GM21825 (cell line): ENCODE data around the gene C19orf12.

Experiments
- ATAC-seq: cut with Tn5 transposase; IDR thresholded peaks from one replicate; pipeline ENCODE4 v1.9.1; 2021; ENCODE audit warnings: mild to moderate bottlenecking, moderate library complexity; ENCODE audit not compliant: unreplicated experiment

The C19orf12 gene

DNA sequence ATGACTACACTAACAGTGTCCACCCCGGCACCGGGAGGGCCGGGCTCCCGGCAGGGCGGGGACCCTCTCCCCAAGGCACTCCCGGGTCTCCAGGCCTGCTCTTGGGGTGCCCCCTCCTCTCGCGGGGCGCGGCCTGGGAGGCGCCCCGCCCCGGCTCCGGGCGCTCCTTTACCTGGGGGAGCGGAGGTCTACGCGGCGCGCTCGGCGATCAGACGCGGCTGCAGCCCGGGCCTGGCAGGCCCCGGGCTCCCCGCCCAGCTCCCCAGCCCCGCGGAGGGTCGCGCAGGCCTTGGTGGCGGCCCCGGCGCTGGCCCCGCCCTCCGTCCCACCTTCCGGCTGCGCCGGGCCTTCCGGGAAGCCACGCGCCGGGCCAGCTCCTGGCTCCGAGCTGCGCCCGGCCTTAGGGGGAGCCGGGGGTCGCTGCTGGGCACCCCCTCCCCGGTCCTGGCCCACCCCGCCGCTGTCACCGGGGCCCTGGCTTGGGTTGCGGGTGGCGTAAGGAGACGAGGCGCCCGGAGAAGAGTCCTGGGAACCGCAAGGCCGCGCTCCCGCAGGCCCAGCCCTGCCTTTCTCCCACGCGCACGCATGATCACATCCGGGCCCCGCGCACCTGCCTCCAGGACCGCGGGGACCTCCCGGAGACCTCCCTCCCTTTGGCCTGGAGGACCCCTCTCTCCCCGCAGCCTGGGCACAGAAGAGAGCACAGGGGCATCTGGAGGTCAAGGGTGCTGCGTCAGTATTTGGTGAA is at the start of gene C19orf12:
C19orf12 (minus strand) TSS at position 309 of the 748 bp plus-strand sequence. CDS start 6,848 bp downstream, outside the sequence.
- ATAC-seq, result peak; percentile 66

DNA sequence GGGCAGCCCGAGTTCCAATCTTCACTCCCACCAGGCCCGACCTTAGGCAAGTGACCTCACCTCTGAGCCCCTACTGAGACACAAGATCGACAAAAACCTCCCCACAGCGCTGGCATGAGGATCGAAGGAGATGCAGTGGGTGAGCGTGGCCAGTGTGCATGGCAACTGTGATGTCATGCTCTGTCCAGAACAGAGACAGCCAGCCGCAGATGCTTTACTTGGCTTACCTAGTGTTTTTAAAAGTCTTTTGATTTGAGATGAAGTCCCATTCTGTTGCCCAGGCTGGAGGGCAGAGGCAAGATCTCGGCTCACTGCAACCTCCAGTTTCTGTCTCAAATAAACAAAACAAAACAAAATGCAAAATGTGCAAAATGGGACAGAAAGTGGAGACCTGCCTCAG is 49.3 kb upstream of the C19orf12 start:
- ATAC-seq, result no peak

DNA sequence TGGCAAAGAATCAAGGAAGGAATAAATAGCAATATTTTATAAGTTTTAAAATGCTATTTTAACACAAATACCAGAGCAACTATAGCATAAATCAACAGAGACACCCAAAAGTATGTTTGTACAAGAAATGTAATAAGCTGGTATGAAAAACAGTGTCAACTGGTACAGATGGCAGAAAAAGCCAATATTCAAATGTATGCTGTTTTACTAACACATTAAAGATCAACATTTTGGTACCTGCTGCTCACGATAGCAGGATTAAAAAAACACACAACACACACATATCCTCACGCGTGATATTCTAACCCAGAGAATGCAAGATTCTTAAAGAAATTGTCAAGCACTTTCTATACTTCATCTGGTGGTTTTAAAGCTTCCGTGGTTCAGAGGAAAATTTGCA is 48.1 kb upstream of the C19orf12 start:
- no peak for ATAC-seq

DNA sequence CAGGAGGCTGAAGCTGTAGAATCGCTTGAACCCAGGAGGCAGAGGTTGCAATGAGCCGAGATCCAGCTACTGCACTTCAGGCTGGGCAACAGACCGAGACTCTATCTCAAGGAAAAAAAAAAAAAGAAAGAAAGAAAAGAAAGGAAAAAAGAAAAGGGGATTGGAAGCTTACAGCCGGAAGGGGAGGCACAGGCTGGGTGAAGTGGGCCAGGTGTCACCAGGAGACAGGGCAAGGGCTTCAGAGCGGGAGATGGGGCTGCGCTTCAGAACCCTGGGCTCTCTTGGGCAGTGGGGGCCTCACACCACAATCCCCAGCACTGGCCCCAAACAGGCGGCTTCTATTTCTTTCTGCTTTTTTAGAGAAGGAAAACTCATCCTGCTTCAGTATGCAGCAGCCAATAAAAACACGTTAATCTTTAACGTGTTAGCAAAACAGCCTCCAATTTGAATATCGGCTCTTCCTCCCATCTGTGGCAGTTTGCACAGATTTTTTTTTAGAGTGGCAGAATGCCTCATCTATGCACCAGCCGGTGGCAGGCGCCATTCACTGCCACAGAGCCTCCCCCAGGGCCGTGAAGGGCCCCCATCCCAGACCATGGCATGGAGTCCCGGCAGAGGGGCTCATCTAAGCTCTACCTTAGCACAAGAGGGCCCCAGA is 46.6 kb upstream of the C19orf12 start:
- no peak for ATAC-seq

DNA sequence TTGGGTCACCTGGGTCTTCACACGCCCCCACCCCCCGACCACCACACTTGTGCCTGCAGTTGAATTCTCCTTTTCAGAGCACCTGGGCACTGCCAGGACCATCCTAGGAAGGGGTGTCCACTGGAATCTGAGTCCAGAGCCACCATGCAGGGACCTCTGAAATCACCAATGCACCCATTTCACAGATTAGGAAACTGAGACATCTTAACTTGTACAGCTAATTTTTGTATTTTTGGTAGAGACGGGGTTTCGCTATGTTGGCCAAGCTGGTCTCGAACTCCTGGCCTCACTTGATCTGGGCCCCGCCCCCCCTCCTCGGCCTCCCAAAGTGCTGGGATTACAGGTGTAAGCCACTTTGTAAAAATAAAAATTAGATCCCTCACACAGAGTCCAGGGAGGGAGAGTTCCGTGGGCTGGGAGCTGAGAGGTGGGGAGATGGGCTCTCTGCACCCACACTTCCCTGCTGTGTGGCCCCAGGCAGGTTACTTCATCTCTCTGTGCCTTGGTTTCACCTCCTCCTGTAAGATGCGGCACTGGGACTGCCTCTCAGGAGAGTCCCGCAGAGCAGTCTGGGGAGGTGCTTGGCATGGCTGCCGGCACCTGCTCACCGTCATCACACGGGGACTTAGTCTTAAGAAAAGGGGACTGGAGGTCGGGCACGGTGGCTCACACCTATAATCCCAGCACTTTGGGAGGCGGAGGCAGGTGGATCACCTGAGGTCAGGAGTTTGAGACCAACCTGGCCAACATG is 45.9 kb upstream of the C19orf12 start:
- no peak for ATAC-seq

DNA sequence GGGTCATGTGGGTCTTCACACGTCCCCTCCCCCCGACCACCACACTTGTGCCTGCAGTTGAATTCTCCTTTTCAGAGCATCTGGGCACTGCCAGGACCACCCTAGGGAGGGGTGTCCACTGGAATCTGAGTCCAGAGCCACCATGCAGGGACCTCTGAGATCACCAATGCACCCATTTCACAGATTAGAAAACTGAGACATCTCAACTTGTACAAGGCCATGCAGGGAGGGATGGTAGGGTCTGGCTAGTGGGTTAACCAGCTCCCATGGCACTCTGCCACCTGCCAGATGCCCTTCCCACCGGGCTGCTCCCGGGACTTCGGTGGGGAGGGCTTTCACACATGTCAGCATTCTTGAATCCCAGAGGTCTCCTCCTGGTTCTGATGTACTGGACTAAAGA is 44.3 kb upstream of the C19orf12 start:
- no peak for ATAC-seq

DNA sequence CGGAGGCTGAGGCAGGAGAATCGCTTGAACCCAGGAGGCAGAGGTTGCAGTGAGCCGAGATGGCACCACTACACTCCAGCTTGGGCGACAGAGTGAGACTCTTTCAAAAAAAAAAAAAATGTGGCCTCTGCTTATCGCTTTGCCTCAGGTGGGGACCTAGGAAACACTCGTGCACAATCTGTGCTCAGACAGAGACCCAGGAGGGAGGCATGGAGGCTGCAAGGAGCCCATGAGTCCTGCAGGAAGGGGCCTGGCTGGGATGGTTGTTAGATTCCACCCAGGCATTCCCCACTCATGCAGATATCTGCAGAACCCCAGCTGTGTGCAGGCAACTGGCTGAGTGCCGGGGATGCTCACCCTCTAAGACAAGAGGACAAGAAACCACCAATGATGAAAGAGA is 43.8 kb upstream of the C19orf12 start:
- ATAC-seq, result no peak

DNA sequence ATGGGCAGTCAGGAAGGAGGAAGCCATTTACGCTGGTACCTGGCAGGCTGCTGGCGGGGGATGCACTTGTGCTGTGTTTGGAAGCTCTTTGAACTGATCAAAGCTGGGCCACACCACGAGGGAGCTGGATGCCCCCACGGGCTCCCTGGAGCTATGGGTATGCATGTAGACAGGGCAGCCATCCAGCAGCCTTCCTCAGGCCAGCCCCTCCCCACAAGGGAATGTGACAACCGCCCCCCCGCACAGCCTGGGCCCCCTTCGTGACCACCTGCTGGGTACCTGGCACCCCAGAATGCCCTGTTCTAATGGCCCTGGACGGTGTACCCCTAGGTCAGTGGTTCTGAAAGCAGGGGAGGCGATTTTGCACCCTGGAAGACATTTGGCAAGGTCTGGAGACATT is 42.5 kb upstream of the C19orf12 start:
- no peak for ATAC-seq

DNA sequence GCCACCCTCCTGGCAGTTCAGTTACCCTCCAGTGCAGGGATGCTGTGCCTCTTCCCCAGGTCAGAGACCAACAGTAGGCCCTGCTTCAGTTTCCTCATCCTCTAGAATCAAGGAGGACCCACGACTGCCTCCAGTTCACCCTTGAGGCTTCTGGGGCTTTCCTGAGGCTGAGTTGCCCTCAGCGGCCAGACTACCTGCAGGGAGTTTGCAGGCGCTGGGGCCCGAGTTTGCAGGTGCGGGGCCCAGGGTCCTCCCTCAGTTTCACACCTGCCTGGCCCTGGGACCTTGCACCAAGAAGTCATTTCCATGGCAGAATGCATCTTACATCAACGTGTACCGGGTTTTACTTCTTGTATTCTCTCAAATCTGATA is 38.9 kb upstream of the C19orf12 start:
- no peak for ATAC-seq

DNA sequence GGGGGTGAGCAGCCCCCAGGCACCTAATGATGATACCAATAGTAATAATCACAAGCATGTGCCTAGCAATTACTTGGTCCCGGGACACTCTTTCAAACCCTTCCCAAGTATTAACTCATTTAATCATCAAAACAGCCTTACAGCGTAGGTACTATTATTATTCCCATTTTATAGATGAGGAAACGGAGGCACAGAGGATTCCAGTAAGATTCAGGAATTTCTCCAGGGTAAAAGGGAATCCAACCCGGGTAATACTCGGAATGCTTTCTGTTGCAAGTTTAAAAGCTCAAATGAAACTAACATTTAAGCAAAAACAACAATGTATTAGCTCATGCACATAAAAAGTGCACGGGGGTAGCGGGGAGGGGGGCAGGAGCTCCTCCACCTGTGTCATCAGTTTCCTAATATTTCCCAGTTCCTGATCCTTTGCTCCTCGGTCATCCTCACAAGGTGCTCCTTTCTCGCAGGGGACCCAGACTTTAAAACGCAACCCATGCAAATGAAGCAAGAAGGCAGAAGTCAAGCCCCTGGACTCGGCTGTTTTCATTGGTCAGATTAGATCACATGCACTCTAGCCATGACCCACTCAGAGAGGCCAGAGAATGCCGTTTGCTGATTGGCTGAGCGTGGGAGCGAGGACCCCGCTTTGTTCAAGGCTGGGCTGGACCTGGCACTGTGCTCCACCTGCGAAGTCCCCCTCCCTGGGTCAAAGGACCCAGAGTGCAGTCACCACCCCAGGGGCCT is 38.3 kb upstream of the C19orf12 start:
- no peak for ATAC-seq

DNA sequence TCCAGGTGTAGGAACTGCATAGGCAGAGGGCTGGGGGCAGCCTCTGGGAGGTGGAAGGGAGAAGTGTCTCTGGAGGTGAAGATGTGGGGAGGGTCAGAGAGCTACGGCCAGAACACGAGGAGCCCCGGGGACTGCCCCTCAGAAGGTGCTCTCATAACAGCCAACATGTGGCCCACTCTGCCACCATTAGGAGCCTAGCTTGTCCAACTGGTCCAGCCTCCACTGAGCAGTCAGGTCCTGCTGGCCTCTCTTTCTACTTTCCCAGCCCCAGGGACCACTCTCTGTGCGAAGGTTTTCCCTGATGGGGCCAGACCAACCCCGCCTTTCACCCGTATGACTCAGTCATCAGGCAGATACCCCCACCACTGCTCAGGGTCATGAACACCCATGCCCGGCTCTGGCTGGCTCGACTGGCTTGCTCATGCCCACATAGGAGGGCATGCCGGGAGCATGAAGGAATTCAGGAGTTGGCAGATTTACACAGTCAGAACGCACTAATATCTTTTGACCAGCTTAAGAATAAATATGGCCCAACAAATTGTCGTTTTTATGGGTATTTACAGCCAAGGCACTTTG is 37.5 kb upstream of the C19orf12 start:
- ATAC-seq, result no peak

DNA sequence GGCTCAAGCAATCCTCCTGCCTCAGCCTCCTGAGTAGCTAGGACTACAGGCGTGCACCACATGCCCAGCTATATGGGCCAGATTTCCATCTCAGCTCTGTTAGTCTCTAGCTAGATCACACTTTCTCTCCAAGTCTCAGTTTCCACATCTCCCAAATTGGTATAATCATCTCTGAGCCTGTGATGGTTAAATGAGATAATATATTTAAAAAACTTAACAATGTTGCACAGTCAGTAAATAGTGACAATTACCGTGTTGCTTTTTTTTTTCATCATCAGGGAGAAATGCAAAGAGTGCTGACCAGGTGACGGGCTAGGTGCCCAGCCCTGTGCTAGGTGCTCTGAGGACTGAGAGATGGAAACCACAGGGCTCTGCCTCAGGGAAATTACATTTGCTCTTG is 36.9 kb upstream of the C19orf12 start:
- ATAC-seq, result no peak

DNA sequence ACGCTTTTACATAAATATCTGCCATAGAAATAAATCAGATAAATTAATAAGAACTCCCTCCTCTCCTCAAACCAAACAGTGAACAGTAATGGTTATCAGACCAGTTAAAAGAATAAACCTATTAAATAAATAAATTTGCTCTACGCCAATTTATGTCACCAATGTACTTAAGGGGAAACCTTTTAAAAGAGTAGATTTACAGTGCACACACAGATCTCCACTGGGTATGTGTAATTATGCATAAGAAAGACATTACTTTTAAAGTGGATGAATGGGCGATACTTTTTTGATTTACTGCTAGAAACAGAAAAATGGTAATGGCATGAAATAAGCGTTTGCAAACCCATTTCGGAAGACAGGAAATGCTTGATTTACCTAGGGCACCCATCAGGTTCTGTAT is 34.9 kb upstream of the C19orf12 start:
- ATAC-seq, result no peak

DNA sequence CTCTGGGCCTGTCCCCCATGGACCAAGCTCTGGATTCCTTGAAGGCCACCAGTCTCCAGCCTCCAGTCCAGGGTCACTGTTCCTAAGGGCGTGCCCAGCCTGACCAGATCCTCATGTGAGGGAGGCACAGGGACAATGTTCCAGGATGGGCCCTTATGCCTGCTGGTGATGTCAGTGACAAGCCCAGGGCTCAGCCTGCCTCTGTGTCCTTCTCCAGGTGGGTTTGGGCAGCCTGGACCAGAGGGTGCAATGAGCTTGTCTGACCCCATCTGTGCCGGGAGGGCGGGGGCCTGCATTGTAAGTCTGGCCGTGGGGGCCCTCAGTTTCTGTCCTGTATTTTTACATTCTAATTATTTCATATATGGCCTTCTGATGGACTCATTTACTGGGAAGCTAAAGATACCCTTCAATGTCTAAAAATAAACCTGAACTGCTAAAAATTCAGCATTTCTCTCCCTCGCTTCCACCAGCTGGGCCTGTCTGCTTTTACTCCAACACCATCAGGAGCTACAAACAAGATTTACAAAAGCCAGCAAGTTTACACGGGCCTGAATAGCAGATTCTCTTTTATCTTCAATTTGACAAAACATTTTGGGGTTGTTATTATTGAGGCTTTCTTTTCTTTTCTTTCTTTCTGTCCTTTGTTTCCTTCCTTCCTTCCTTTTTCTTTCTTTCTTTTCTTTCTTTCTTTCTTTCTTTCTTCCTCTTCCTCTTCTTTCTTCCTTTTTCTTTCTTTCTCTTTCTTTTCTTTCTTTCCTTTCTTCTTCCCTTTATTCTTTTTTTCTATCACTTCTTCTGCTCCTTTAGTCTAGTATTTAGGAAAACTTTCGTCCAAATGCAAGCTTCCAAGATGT is 34.2 kb upstream of the C19orf12 start:
- no peak for ATAC-seq

DNA sequence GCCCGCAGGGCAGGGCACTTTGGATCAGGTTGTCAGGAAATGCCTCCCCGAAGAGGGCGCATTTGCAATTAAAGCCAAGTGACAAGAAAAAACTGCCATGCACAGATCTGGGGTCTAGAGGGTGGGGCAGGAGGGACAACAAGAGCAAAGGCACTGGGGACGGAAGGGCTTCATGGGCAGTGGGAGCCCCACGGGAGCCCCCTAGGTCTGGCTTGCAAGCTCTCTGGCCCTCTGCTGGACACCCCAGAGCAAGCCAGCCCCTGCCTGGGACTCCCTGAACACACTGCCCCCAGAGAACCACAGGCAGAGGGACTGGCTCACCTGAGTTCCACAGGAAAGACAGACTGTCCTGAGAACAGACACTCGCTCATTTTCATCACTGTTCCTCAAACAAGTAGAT is 30.2 kb upstream of the C19orf12 start:
- no peak for ATAC-seq

DNA sequence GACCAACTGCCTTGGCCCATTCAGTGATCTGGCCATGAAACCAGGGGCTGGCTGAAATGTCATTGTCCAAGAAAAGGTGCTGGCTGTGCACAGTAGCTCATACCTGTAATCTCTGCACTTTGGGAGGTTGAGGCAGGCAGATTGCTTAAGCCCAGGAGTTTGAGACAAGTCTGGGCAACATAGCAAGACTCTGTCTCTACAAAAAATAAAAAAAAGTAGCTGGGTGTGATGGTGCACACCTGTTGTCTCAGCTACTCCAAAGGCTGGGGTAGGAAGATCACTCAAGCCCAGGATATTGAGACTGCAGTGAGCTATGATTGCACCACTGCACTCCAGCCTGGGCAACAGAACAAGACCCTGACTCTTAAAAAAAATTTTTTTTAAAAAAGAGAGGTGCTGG is 28.6 kb upstream of the C19orf12 start:
- ATAC-seq, result no peak

DNA sequence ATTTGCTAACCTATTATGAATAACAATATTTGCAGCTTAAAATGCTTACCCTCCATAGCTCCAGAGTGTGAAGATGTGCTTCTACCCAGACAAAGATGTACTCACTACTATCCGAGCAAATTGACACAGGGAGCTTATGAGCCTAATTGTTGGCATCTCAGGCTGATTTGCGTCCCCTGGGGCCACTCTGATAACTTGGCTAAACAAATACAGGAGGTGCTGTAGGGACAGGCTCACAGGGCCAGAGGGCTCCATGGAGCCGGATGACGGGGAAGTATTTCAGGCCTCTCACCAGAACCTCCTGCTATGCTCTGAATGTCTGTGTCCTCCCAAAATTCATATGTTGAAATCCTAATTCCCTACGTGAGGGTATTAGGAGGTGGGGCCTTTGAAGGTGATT is 26.7 kb upstream of the C19orf12 start:
- ATAC-seq, result no peak

DNA sequence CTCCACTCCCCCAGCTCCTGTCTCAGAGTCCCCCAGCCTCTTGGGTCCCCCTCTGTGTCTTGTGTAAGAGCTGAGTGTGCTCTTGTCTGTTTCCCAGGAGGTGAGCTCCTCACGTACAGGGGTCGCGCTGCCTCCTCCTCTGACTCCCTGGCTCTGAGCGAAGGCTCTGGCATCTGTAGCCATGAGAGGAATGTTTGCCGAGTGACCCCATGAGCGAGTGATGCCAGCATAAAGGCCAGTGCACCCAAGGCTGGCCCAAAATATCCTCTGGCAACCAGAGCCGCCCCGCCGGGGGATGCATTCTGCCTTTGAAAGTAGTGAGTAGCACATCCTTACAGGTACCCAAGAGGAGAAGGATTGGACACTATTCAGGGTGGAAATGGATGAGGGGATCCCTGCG is 26.2 kb upstream of the C19orf12 start:
- ATAC-seq, result no peak

DNA sequence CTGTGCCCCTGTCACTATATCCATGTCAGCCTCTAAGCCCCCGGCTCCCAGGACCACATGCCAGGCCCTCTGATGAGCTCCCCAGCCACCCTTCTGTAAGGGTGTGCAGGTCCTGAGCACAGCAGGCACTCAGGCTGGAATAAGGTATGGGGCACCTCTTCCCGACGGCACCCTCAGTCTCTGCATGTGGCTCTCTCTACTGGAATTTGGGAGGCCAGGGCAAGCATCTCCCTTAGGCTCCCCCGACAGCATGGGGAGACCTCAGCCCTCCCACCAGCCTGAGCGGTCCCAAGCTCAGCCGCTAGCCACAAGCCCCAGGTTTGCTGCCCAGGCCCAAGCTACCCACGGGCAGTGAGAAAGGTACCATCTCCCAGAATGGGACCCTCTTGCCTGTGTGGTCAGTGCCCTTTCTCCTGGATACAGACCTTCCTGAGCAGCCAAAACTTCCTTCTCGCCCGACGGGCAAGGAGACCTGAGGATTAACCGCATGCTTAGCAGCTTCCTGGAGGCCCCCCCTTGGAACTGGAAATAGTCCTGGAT is 22.5 kb upstream of the C19orf12 start:
- ATAC-seq, result no peak

DNA sequence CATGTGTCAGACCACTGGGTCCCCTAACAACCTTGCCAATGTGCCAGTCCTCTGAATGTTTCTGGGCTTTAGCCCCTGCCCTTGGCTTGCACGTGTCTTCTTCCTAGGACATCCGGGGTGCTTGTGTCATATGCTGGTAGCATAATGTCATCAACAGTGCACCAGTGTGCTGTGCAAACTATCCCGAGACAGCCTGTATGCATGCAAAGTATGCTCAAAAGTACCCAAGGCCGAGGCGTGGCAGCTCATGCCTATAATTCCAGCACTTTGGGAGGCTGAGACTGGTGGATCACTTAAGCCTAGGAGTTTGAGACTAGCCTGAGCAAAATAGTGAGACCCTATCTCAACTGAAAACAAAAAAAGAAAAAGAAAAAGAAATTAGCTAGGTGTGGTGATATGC is 20.8 kb upstream of the C19orf12 start:
- no peak for ATAC-seq
